Heart right ventricle (tissue), 16 donors: ENCODE measurements around the gene SMAD7. TPM values are rescaled to one million over a fixed set of nuclear protein-coding genes. Genes with fewer than 3 reads are reported as not detected.
A peak's percentile ranks its signal among the peaks of the same experiment; 100 is the strongest.

Experiments
- ATAC-seq, 8 donors: fragments of 200-7000 bp; cut with Tn5 transposase; one replicate each; pipeline ENCODE4 v1.9.1; 2020; ENCODE audit warnings: mild to moderate bottlenecking in 8 of 8, moderate library complexity in 8 of 8, moderate number of reproducible peaks in 1 of 8
- DNase-seq, 2 donors: peaks; one replicate each; pipeline ENCODE4 v3.0.0-alpha.2; 2020
- H3K27ac ChIP-seq, 10 donors: fragments of 200-600 bp; sonication (generic) in 2 of 10; one replicate each; pipeline versions ENCODE4 v1.5.0 to v1.8.0; 2020 to 2022; ENCODE audit warnings: mild to moderate bottlenecking in 3 of 10
- H3K27me3 ChIP-seq, 7 donors: fragments of 200-600 bp; one replicate each; pipeline ENCODE4 v1.8.0; 2021 to 2022; ENCODE audit warnings: mild to moderate bottlenecking in 2 of 7
- H3K36me3 ChIP-seq, 9 donors: fragments of 200-600 bp; sonication (generic) in 1 of 9; one replicate each; pipeline versions ENCODE4 v1.5.0 to v1.8.0; 2020 to 2022; ENCODE audit warnings: mild to moderate bottlenecking in 2 of 9
- H3K4me1 ChIP-seq, 9 donors: fragments of 200-600 bp; sonication (generic) in 1 of 9; one replicate each; pipeline versions ENCODE4 v1.5.0 to v1.8.0; 2020 to 2022; ENCODE audit warnings: mild to moderate bottlenecking in 4 of 9
- H3K4me3 ChIP-seq, 10 donors: fragments of 200-600 bp; sonication (generic) in 2 of 10; one replicate each; pipeline versions ENCODE4 v1.5.0 to v1.8.0; 2020 to 2022; ENCODE audit warnings: mild to moderate bottlenecking in 7 of 10, moderate library complexity in 2 of 10
- H3K9me3 ChIP-seq, 11 donors: fragments of 200-600 bp in 10 of 11; sonication (generic) in 2 of 11; one replicate each; pipeline versions ENCODE4 v1.5.0 to v1.8.0; 2013 to 2022; ENCODE audit warnings: mild to moderate bottlenecking in 2 of 11, control low read depth in 1 of 11, moderate library complexity in 1 of 11
- CTCF ChIP-seq, 9 donors: fragments of 200-600 bp; sonication (generic) in 2 of 9; IDR thresholded peaks; one replicate each; pipeline versions ENCODE4 v1.5.0 to v1.8.0; 2021 to 2022; ENCODE audit warnings: antibody characterized with exemption in 9 of 9, mild to moderate bottlenecking in 5 of 9, moderate library complexity in 1 of 9
- WGBS, 2 donors: extraction: QIAGEN DNeasy Blood & Tissue Kit; methylation state at CpG; one replicate each; pipeline ENCODE4 v1.1.7; 2013; ENCODE audit warnings: inconsistent platforms in 1 of 2; 5-methylcytosine and 5-hydroxymethylcytosine counted together
- intact Hi-C, 10 donors: fragments of 100-400 bp; cut with DNase I; formaldehyde crosslinking; loops; one replicate each; pipeline versions ENCODE4 v1.11.1 to v1.14.2; 2022
- polyA plus RNA-seq, 2 donors: library from polyadenylated mRNA; stranded (reverse); fragments of 200-250 nt; gene quantifications; one replicate each; pipeline ENCODE4 v1.2.3, GENCODE V29; 2013
- total RNA-seq, 10 donors: library from RNA; stranded (reverse); fragmentation: NEBNext Ultra II Directional in 3 of 10; extraction: Animal tissue kit (Norgen Biotek cat#: 25700) in 3 of 10; gene quantifications; one replicate each; pipeline versions ENCODE4 v1.2.1 to v1.2.4, GENCODE V29; 2021 to 2023
- donor health status: Arrhythmogenic right ventricular cardiomyopathy.
- donor health status: ischemic (EF 13 %, LVEDD 7.1; RV severe dilation, severe dysfunction).
- donor health status: healthy with polysubstance abuse.
- donor health status: DM: no; HTN: yes; CAD: no.
- donor health status: DM: no; HTN: no; CAD: no.
- donor health status: ischemic (EF 25% LVEDD 6.9; RV normal size, moderate dysfunction).
- donor health status: ischemic (EF 25% LVEDD 5.7; RV mildly dilated, moderate dysfunction).
- donor health status: healthy.
- donor health status: DM: yes; HTN: yes; CAD: no.
- donor health status: Ischemic cardiomyopathy.
- donor health status: ischemic (EF 35%, LVEDD 5.7; RV mildly dilated, moderate dysfunction).
- donor health status: nonischemic (EF 11% LVEDD 7.7; RV severe dilation, severe dysfunction).
- donor health status: DM: yes; HTN: yes; CAD: no.
- donor health status: PGD.
- donor health status: ischemic (EF 29% LVEDD 5.4; RV normal size, mild dysfunction).
- donor health status: nonischemic (EF 23%, LVEDD 6.1; RV moderate dilation, normal function).

Gene SMAD7
- total and polyA plus RNA-seq, 12 donors = 6.7 to 28.6 (median 19.2) TPM

DNA sequence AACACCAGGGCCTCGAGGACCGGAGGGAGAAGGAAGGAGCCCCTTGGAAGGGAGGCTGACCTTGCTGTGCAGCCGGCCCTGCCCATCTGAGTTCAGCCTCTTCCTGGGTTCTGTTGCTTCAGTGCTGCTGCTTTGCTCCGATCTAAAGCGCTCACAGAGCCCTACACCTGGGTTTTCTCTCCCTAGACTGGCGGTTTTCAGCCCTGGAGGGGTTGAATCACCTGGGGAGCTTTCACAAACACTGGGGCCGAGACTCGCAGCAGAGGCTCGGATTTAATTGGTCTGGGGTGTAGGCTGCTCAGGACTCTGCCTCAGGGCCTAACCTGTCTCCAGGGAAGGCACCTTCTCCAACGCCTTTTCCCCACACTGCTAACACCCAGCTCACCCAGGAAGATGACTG lies 40.9 kb upstream of the SMAD7 start:
- peaks cover 8 to 76% (median 38%) of the 10 kb centered on the region in 9 donors for H3K4me1 ChIP-seq
- H3K27me3 ChIP-seq = no peaks in the 10 kb centered on the region
- no peak for TF ChIP-seq CTCF (IDR thresholded peaks at IDR 0.05)
- no peaks in the 10 kb centered on the region for H3K36me3 ChIP-seq
- intact Hi-C loops = no loop called here
- DNase-seq (no peak), ATAC-seq (no peak)
- no peaks in the 10 kb centered on the region for H3K9me3 ChIP-seq
- WGBS, 2 donors = 90 to 96% methylated on average over 10 of the region's 10 CpGs
- H3K4me3 ChIP-seq = no peak overlapping the region
- no peak overlapping the region for H3K27ac ChIP-seq

GRCh38 chr18:48991319-48991660 lies 40.5 kb upstream of the SMAD7 start:
- H3K27ac ChIP-seq = peak overlapping the region in 1 of 10 donors; percentile 36
- H3K36me3 ChIP-seq = no peaks in the 10 kb centered on the region
- TF ChIP-seq CTCF (IDR thresholded peaks at IDR 0.05) = no peak
- H3K4me3 ChIP-seq = no peak overlapping the region
- H3K4me1 ChIP-seq = peaks cover 8 to 76% (median 35%) of the 10 kb centered on the region in 9 donors
- intact Hi-C loops = no loop called here
- no peak for ATAC-seq
- H3K9me3 ChIP-seq = no peaks in the 10 kb centered on the region
- 80 to 82% methylated on average over 5 of the region's 5 CpGs for WGBS, 2 donors
- H3K27me3 ChIP-seq = no peaks in the 10 kb centered on the region
- no peak for DNase-seq

DNA sequence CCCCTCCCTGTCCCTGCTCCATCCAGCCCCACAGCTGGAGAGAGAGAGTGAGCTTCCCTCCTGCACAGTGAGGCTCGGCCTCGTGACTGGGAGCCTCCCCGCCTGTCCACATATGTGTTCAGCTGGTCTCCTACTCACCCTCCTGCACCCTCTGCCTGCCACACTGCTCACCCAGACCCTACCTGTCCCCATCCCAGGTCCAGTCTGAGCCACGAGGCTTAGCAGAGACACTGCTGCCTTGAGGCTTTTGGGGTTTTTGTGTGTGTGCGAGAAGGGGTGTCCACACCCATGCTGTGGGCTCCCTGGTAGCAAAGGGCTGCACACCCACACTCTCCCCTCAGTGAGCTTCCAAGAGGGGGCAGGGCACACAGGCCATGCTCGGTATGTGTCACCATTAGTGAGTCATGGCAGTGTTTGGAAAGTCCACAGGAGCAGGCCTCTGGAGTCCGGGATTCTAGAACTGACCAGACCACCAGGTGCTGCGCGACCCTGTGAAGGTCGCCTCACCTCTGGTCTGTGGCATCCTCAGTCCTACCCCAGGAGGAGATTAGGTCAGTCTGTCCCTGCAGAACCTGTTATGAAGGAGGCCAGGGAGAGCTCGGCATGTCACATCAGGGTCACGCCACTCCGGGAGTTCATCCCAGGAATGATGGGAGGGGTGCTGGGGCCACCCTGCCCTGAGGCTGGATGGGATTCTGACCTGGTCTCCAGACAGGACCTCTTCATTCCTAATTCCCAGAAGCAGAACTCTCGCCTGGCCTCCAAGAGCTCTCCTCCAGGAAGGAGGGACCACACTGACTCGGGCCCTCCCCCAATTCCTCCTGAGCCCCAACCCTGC lies 39.9 kb upstream of the SMAD7 start:
- intact Hi-C loops = no loop called here
- no peak for DNase-seq
- peak in 7 of 8 donors; percentile 14 to 64 (median 29) for ATAC-seq
- TF ChIP-seq CTCF (IDR thresholded peaks at IDR 0.05) = no peak
- Histone ChIP-seq H3K36me3 (no peaks in the 10 kb centered on the region), H3K27ac (peak overlapping the region in 5 of 10 donors; percentile 12 to 37 (median 25)), H3K27me3 (no peaks in the 10 kb centered on the region), H3K4me1 (peaks cover 8 to 76% (median 35%) of the 10 kb centered on the region in 9 donors), H3K4me3 (no peak overlapping the region), H3K9me3 (no peaks in the 10 kb centered on the region)
- 82 to 85% methylated on average over 15 of the region's 15 CpGs for WGBS, 2 donors

DNA sequence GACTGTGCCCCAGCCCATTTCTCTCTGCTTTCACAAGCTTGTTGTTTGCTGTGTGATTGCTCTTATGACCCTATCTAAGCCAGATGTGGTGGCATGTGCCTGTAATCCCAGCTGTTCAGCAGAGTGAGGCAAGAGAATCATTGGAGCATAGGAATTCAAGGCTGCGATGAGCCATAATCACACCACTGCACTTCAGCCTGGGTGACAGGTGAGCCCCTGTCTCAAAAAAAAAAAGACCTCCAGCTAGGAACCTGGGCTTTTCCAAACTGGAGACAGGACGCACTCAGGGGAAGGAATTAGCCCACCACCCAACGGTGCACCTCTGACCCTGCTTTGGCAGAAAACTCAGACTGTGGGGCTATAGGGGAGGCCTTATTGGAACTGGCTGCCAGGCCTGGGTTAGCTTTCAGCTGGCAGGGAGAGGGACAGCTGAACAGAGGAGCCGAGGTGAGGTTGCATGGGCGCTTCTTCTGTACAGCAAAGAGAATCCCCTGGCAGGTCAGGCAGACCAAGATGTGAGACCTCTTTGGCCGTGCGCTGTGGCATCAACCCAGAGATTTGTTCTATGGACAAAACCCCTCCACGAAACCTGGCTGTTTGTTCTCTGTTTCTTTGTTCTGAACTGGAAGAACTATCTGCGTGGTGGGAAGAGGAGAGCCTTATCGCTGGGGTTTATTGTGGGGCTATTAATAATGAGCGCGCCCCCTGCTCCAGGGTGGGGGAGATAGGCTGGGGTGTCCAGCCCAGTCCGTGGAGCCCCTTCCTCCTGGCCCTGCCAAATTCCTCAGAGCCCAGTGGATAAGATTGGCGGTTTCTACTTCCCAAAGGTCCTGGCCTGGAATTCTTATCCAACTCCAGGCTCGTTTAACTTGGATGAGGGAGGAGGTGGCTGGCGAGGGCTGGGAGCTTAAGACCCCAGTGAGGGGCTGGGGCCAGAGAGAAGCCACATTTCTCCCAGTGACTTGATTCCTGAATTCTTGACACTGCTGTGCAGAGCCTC lies 38.8 kb upstream of the SMAD7 start:
- intact Hi-C loops = no loop called here
- ATAC-seq = peak in 2 of 8 donors; percentile 1 to 21
- H3K4me1 ChIP-seq = peaks cover 8 to 67% (median 26%) of the 10 kb centered on the region in 9 donors

More for the DNA sequence above, 38.8 kb upstream of the SMAD7 start:
- no peak for DNase-seq
- no peaks in the 10 kb centered on the region for H3K27me3 ChIP-seq
- H3K4me3 ChIP-seq = no peak overlapping the region
- no peak for TF ChIP-seq CTCF (IDR thresholded peaks at IDR 0.05)
- no peaks in the 10 kb centered on the region for H3K36me3 ChIP-seq
- peak overlapping the region in 4 of 10 donors; percentile 12 to 37 (median 30) for H3K27ac ChIP-seq
- no peaks in the 10 kb centered on the region for H3K9me3 ChIP-seq
- 63 to 75% methylated on average over 16 of the region's 16 CpGs for WGBS, 2 donors
